HCT116 (cell line): Measurements from ENCODE around the gene KRTAP10-11.

Experiments used
- CEBPB ChIP-seq: IDR thresholded peaks from 2 replicates; pipeline ENCODE4 v1.6.1; 2012; ENCODE audit warnings: low read depth
- CTCF ChIP-seq, 3 experiments: fragments of 200-600 bp in 1 of 3; sonication (generic) in 1 of 3; IDR thresholded peaks in 2 of 3; conservative IDR thresholded peaks in 1 of 3; 2 replicates each; pipeline ENCODE4 v1.5.1; 2012 to 2017; ENCODE audit warnings: low read depth in 2 of 3, low read length in 2 of 3, antibody characterized with exemption in 1 of 3, borderline replicate concordance in 1 of 3, control low read depth in 1 of 3, mild to moderate bottlenecking in 1 of 3, mixed read lengths in 1 of 3, mixed run types in 1 of 3, moderate library complexity in 1 of 3; ENCODE audit not compliant: insufficient read depth in 1 of 3
- EZH2 ChIP-seq: fragments of 200-600 bp; sonication (generic); IDR thresholded peaks from 2 replicates; pipeline ENCODE4 v1.6.1; 2017; ENCODE audit warnings: antibody characterized with exemption, mixed run types
- JUND ChIP-seq: IDR thresholded peaks from 2 replicates; pipeline ENCODE4 v1.6.1; 2012
- POLR2A ChIP-seq: IDR thresholded peaks from 2 replicates; pipeline ENCODE4 v1.7.0; 2011; ENCODE audit warnings: borderline replicate concordance; ENCODE audit not compliant: insufficient read depth, insufficient read length; ENCODE audit errors: extremely low read depth
- POLR2AphosphoS5 ChIP-seq: IDR thresholded peaks from 2 replicates; pipeline ENCODE4 v1.6.1; 2011; ENCODE audit warnings: mild to moderate bottlenecking, low read depth, low read length, moderate library complexity
- RAD21 ChIP-seq: IDR thresholded peaks from 2 replicates; pipeline ENCODE4 v1.6.1; 2012; ENCODE audit warnings: low read depth, mild to moderate bottlenecking
- SP1 ChIP-seq: IDR thresholded peaks from 2 replicates; pipeline ENCODE4 v1.6.1; 2012; ENCODE audit warnings: low read depth
- TF ChIP-seq, protein P1 (sequence below): IDR thresholded peaks from 2 replicates; pipeline ENCODE4 v1.6.1; 2012

DNA sequence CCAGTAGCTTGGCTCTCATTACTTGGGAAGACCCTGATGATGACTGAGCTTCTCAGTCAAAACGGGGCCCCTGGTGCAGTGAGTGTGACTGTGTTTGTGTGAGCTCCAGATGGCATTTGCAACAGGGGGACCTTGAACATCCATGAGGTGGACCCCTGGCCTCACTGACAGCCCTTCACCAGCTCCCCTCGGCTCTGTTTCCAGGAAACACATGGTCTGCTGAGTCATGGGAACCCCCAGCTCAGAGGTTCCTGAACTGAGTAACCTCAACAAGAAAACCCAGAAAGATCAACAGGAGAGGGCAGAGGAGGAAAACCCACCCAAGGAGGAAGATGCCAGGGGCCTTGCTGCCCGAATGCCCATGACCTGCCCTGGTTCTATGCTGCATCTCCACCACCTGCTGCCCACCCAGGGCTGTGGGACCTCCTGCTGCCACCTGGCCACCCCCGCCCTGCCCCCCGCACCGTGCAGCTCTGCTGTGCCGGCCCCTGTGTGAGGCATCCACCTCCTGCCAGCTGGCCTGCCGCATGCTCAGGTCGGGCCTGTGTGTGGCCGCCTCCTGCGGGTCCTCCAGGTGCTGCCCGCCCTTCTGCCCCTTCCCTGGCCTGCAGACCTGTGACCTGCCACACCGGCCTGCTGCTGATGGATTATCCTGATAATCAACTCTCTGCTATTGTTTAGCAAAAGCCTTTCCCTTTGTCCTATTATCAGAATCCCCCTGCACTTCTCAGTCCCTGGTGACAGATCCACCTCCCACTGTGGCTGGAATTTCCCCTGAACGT, 40.0 kb downstream of the KRTAP10-11 start:
- no peak for TF ChIP-seq CTCF (IDR thresholded peaks at IDR 0.05 in 2 of 3, conservative IDR thresholded peaks at IDR 0.05 in 1 of 3; ENCODE audit: borderline replicate concordance in 1 of 3, insufficient read depth in 1 of 3, low read depth in 2 of 3, low read length in 2 of 3)
- no peak for TF ChIP-seq RAD21
- TF ChIP-seq POLR2AphosphoS5, result no peak
- TF ChIP-seq POLR2A, result no peak
- TF ChIP-seq, protein P1, sequence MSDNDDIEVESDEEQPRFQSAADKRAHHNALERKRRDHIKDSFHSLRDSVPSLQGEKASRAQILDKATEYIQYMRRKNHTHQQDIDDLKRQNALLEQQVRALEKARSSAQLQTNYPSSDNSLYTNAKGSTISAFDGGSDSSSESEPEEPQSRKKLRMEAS, result no peak
- no peak for TF ChIP-seq SP1
- no peak for TF ChIP-seq EZH2
- TF ChIP-seq CEBPB, result no peak
- no peak for TF ChIP-seq JUND
